A549 treated with GW870086 at 1 μM for 4 hours (cell line): ENCODE data around the gene RUSC2. TPM values are rescaled to one million over a fixed set of nuclear protein-coding genes. Genes with fewer than 3 reads are reported as not detected.

Experiments used
- total RNA-seq: library from RNA; stranded (reverse); fragments of 200-300 nt; extraction: Qiagen RNA extraction; gene quantifications from 5 replicates; pipeline ENCODE4 v1.2.3, GENCODE V29; 2022; ENCODE audit warnings: low read depth

The RUSC2 gene, protein sequence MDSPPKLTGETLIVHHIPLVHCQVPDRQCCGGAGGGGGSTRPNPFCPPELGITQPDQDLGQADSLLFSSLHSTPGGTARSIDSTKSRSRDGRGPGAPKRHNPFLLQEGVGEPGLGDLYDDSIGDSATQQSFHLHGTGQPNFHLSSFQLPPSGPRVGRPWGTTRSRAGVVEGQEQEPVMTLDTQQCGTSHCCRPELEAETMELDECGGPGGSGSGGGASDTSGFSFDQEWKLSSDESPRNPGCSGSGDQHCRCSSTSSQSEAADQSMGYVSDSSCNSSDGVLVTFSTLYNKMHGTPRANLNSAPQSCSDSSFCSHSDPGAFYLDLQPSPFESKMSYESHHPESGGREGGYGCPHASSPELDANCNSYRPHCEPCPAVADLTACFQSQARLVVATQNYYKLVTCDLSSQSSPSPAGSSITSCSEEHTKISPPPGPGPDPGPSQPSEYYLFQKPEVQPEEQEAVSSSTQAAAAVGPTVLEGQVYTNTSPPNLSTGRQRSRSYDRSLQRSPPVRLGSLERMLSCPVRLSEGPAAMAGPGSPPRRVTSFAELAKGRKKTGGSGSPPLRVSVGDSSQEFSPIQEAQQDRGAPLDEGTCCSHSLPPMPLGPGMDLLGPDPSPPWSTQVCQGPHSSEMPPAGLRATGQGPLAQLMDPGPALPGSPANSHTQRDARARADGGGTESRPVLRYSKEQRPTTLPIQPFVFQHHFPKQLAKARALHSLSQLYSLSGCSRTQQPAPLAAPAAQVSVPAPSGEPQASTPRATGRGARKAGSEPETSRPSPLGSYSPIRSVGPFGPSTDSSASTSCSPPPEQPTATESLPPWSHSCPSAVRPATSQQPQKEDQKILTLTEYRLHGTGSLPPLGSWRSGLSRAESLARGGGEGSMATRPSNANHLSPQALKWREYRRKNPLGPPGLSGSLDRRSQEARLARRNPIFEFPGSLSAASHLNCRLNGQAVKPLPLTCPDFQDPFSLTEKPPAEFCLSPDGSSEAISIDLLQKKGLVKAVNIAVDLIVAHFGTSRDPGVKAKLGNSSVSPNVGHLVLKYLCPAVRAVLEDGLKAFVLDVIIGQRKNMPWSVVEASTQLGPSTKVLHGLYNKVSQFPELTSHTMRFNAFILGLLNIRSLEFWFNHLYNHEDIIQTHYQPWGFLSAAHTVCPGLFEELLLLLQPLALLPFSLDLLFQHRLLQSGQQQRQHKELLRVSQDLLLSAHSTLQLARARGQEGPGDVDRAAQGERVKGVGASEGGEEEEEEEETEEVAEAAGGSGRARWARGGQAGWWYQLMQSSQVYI (N-terminal part only)
- 25.2 to 32.1 TPM (median 30.5 TPM) in 5 replicates for total RNA-seq

GRCh38 chr9:35489313-35490154, at the start of gene RUSC2:
Gene RUSC2 (plus strand): TSS chr9:35490111. CDS start chr9:35546522, 56,411 bp downstream.

Other genes starting within 250 kb of the RUSC2 start
- gene TESK1, start 115.2 kb downstream of the RUSC2 start, total RNA-seq = 24.2 to 28.8 TPM (median 27.4 TPM) in 5 replicates
- gene CD72, start 128.3 kb downstream of the RUSC2 start, total RNA-seq = 0.06 to 0.31 TPM (median 0.14 TPM) in 4 of 5 replicates, not detected in the other
- not detected in 5 replicates for gene SIT1, start 160.8 kb downstream of the RUSC2 start, total RNA-seq
- 7.1 to 29.0 TPM in 2 of 5 replicates, not detected in the others for gene RMRP, start 167.9 kb downstream of the RUSC2 start, total RNA-seq
- gene CCDC107, start 168.2 kb downstream of the RUSC2 start, total RNA-seq = 24.0 to 31.8 TPM (median 31.0 TPM) in 5 replicates
- 12.4 to 18.1 TPM (median 16.3 TPM) in 5 replicates for gene ARHGEF39, start 175.1 kb downstream of the RUSC2 start, total RNA-seq
- gene CA9, start 183.8 kb downstream of the RUSC2 start, total RNA-seq = 5.0 to 9.7 TPM (median 6.3 TPM) in 5 replicates
- gene TPM2, start 199.8 kb downstream of the RUSC2 start, total RNA-seq = 629 to 695 TPM (median 677 TPM) in 5 replicates
- 117 to 128 TPM (median 120 TPM) in 5 replicates for gene TLN1, start 242.1 kb downstream of the RUSC2 start, total RNA-seq
- gene CREB3, start 242.6 kb downstream of the RUSC2 start, total RNA-seq = 55.4 to 63.4 TPM (median 58.6 TPM) in 5 replicates